ENCODE results near the gene TSSK1B. TPM values are rescaled to one million over a fixed set of nuclear protein-coding genes. Genes with fewer than 3 reads are reported as not detected.

TSSK1B gene
- total RNA-seq, 1 donor from 2014 or later, result not detected

- Mint-ChIP-seq H3K27me3 (ENCODE audit: unreplicated experiment) (peaks cover 1% of the 10 kb centered on the region), H3K4me3 (ENCODE audit: unreplicated experiment) (no peak overlapping the region), H3K9me3 (ENCODE audit: unreplicated experiment) (no peaks in the 10 kb centered on the region), H3K4me1 (ENCODE audit: unreplicated experiment) (peaks cover 6% of the 10 kb centered on the region), H3K27ac (ENCODE audit: unreplicated experiment) (no peak overlapping the region), H3K36me3 (ENCODE audit: low read depth, unreplicated experiment) (no peaks in the 10 kb centered on the region)
- TF ChIP-seq, protein P1, sequence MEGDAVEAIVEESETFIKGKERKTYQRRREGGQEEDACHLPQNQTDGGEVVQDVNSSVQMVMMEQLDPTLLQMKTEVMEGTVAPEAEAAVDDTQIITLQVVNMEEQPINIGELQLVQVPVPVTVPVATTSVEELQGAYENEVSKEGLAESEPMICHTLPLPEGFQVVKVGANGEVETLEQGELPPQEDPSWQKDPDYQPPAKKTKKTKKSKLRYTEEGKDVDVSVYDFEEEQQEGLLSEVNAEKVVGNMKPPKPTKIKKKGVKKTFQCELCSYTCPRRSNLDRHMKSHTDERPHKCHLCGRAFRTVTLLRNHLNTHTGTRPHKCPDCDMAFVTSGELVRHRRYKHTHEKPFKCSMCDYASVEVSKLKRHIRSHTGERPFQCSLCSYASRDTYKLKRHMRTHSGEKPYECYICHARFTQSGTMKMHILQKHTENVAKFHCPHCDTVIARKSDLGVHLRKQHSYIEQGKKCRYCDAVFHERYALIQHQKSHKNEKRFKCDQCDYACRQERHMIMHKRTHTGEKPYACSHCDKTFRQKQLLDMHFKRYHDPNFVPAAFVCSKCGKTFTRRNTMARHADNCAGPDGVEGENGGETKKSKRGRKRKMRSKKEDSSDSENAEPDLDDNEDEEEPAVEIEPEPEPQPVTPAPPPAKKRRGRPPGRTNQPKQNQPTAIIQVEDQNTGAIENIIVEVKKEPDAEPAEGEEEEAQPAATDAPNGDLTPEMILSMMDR (IDR thresholded peaks at IDR 0.05; ENCODE audit: unreplicated experiment), result peak; percentile 24
- DNase-seq (ENCODE audit: low spot score), result peak; percentile 50
These were observed 12.8 kb upstream of the TSSK1B start for GRCh38 chr5:113447498-113448050.

- no peak for DNase-seq (ENCODE audit: low spot score)
- Mint-ChIP-seq H3K36me3 (ENCODE audit: low read depth, unreplicated experiment) (no peaks in the 10 kb centered on the region), H3K9me3 (ENCODE audit: unreplicated experiment) (no peaks in the 10 kb centered on the region), H3K4me3 (ENCODE audit: unreplicated experiment) (no peak overlapping the region), H3K27me3 (ENCODE audit: unreplicated experiment) (no peaks in the 10 kb centered on the region), H3K27ac (ENCODE audit: unreplicated experiment) (no peak overlapping the region), H3K4me1 (ENCODE audit: unreplicated experiment) (peaks cover 6% of the 10 kb centered on the region)
- TF ChIP-seq, protein P1 (IDR thresholded peaks at IDR 0.05; ENCODE audit: unreplicated experiment), result no peak
These were observed 11.7 kb upstream of the TSSK1B start for GRCh38 chr5:113446358-113446927.

- Mint-ChIP-seq H3K9me3 (ENCODE audit: unreplicated experiment) (no peaks in the 10 kb centered on the region), H3K36me3 (ENCODE audit: low read depth, unreplicated experiment) (no peaks in the 10 kb centered on the region), H3K27ac (ENCODE audit: unreplicated experiment) (no peak overlapping the region), H3K4me1 (ENCODE audit: unreplicated experiment) (peaks cover 3% of the 10 kb centered on the region), H3K4me3 (ENCODE audit: unreplicated experiment) (no peak overlapping the region), H3K27me3 (ENCODE audit: unreplicated experiment) (no peaks in the 10 kb centered on the region)
- DNase-seq (ENCODE audit: low spot score), result no peak
- TF ChIP-seq, protein P1 (IDR thresholded peaks at IDR 0.05; ENCODE audit: unreplicated experiment), result no peak
These were observed 2.3 kb upstream of the TSSK1B start for GRCh38 chr5:113437111-113437510.

DNA sequence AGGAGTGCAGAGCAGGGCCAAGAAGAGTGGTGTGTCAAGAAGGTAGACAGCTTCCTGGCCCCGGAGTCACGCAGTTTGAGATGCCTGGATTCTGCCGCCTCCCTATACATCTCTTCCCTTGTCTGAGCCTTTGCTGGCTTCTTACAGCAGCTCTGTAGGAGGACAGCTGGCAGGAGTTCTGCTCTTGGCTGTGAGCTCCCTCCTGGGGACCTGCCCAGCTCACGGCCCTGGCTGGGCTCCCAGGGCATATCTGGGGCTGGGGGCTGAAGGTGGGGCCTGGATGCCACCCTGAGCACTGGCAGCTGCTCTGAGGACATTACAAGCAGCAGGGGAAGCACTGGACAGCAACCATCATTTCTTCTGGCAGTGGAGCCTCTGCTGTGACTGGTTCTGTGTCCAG lies 786 bp upstream of the TSSK1B start:
- Mint-ChIP-seq H3K27ac (ENCODE audit: unreplicated experiment) (no peak overlapping the region), H3K36me3 (ENCODE audit: low read depth, unreplicated experiment) (no peaks in the 10 kb centered on the region), H3K4me3 (ENCODE audit: unreplicated experiment) (no peak overlapping the region), H3K4me1 (ENCODE audit: unreplicated experiment) (peaks cover 3% of the 10 kb centered on the region), H3K9me3 (ENCODE audit: unreplicated experiment) (no peaks in the 10 kb centered on the region), H3K27me3 (ENCODE audit: unreplicated experiment) (no peaks in the 10 kb centered on the region)
- no peak for DNase-seq (ENCODE audit: low spot score)
- TF ChIP-seq, protein P1 (IDR thresholded peaks at IDR 0.05; ENCODE audit: unreplicated experiment), result no peak

DNA sequence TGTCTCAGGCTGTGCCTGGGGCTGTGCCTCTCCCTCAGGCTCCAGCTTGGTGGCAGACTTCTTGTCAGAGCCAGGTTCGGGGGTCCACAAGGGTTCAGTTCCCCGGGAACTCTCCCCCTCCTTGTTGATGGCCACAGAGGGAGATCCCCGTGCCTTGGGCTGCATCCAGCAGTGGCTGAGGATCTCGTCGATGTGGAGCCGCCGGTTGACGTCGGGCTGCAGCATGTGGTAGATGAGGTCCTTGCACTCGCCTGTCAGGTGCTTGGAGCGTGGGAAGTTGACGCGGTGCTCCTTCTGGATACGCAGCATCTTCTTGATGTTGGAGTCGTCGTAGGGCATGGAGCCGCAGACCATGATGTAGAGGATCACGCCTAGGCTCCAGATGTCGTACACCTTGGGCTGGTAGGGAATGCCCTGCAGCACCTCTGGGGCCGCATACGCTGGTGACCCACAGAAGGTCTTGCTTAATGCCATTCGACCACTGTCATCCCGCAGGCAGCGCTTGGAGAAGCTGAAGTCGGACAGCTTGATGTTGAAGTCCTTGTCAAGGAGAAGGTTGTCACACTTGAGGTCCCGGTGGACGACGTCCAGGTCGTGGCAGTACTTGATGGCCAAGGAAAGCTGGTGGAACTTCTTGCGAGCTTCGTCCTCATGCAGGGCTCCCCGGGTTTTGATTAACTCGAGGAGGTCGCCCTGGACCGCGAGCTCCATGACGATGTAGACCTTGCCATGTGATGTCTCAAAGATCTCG lies 752 bp downstream of the TSSK1B start:
- DNase-seq (ENCODE audit: low spot score), result no peak
- no peak overlapping the region for H3K4me3 Mint-ChIP-seq (ENCODE audit: unreplicated experiment)
- TF ChIP-seq, protein P1 (IDR thresholded peaks at IDR 0.05; ENCODE audit: unreplicated experiment), result no peak
- H3K36me3 Mint-ChIP-seq (ENCODE audit: low read depth, unreplicated experiment), result no peaks in the 10 kb centered on the region
- H3K9me3 Mint-ChIP-seq (ENCODE audit: unreplicated experiment), result no peaks in the 10 kb centered on the region
- no peak overlapping the region for H3K27ac Mint-ChIP-seq (ENCODE audit: unreplicated experiment)
- peaks cover 3% of the 10 kb centered on the region for H3K4me1 Mint-ChIP-seq (ENCODE audit: unreplicated experiment)
- no peaks in the 10 kb centered on the region for H3K27me3 Mint-ChIP-seq (ENCODE audit: unreplicated experiment)

Data from endothelial cell (in vitro differentiated cells).